Neural cell (in vitro differentiated cells): Measurements from ENCODE around the gene CHURC1.

Experiments used
- EP300 ChIP-seq: fragments of 450-650 bp; conservative IDR thresholded peaks from 2 replicates; pipeline ENCODE4 v1.6.1; 2014; ENCODE audit warnings: antibody characterized with exemption, mild to moderate bottlenecking, moderate library complexity; ENCODE audit not compliant: poor library complexity, severe bottlenecking
- EZH2 ChIP-seq: fragments of 200-600, 300-800 bp; shearing (Covaris generic), sonication (generic); IDR thresholded peaks from 2 replicates; pipeline ENCODE4 v1.6.1; 2014; ENCODE audit warnings: antibody characterized with exemption, low read length, borderline replicate concordance, mild to moderate bottlenecking; ENCODE audit not compliant: insufficient read depth, poor library complexity, severe bottlenecking
- POLR2AphosphoS5 ChIP-seq: IDR thresholded peaks from 2 replicates; pipeline ENCODE4 v1.6.1; 2012
- RAD21 ChIP-seq: fragments of 450-650 bp; conservative IDR thresholded peaks from 2 replicates; pipeline ENCODE4 v1.6.1; 2014; ENCODE audit warnings: antibody characterized with exemption, mild to moderate bottlenecking, moderate library complexity
- REST ChIP-seq: IDR thresholded peaks from 2 replicates; pipeline ENCODE4 v1.6.1; 2012; ENCODE audit warnings: borderline replicate concordance
- SMC3 ChIP-seq: fragments of 450-650 bp; conservative IDR thresholded peaks from 2 replicates; pipeline ENCODE4 v1.6.1; 2014; ENCODE audit warnings: antibody characterized with exemption, mild to moderate bottlenecking, moderate library complexity; ENCODE audit not compliant: poor library complexity
- TF ChIP-seq, protein P1 (sequence below): fragments of 450-650 bp; IDR thresholded peaks from 2 replicates; pipeline ENCODE4 v1.5.1; 2014; ENCODE audit warnings: antibody characterized with exemption, mild to moderate bottlenecking, moderate library complexity; ENCODE audit not compliant: poor library complexity, severe bottlenecking

GRCh38 chr14:64970041-64970440 lies 55.8 kb downstream of the CHURC1 start:
- no peak for TF ChIP-seq EZH2
- no peak for TF ChIP-seq REST
- TF ChIP-seq, protein P1, sequence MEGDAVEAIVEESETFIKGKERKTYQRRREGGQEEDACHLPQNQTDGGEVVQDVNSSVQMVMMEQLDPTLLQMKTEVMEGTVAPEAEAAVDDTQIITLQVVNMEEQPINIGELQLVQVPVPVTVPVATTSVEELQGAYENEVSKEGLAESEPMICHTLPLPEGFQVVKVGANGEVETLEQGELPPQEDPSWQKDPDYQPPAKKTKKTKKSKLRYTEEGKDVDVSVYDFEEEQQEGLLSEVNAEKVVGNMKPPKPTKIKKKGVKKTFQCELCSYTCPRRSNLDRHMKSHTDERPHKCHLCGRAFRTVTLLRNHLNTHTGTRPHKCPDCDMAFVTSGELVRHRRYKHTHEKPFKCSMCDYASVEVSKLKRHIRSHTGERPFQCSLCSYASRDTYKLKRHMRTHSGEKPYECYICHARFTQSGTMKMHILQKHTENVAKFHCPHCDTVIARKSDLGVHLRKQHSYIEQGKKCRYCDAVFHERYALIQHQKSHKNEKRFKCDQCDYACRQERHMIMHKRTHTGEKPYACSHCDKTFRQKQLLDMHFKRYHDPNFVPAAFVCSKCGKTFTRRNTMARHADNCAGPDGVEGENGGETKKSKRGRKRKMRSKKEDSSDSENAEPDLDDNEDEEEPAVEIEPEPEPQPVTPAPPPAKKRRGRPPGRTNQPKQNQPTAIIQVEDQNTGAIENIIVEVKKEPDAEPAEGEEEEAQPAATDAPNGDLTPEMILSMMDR, result no peak
- no peak for TF ChIP-seq POLR2AphosphoS5
- TF ChIP-seq EP300, result no peak
- TF ChIP-seq RAD21, result no peak
- no peak for TF ChIP-seq SMC3
